HL-60 (cell line): ENCODE measurements around the gene EDEM1.

Experiments used
- CTCF ChIP-seq: IDR thresholded peaks from one replicate; pipeline ENCODE4 v1.5.1; 2011; ENCODE audit warnings: low read length, control low read depth, inconsistent platforms; ENCODE audit not compliant: insufficient read depth
- POLR2AphosphoS5 ChIP-seq: IDR thresholded peaks from 2 replicates; pipeline ENCODE4 v1.6.1; 2012; ENCODE audit warnings: low read depth

- TF ChIP-seq CTCF, result no peak
- TF ChIP-seq POLR2AphosphoS5, result no peak
Observed at GRCh38 chr3:5213574-5213966, 26.1 kb downstream of the EDEM1 start.
